GM18499 (cell line): Measurements from ENCODE around the gene FOXN1.
"Not testable (repeated sequence)": the region's sequence is repeated elsewhere in the genome, so short reads cannot be mapped to it uniquely, and the experiment has no call there.

Experiments
- ATAC-seq: cut with Tn5 transposase; IDR thresholded peaks from one replicate; pipeline ENCODE4 v1.9.1; 2021; ENCODE audit warnings: moderate number of reproducible peaks; ENCODE audit not compliant: insufficient read depth, unreplicated experiment

FOXN1 gene, protein sequence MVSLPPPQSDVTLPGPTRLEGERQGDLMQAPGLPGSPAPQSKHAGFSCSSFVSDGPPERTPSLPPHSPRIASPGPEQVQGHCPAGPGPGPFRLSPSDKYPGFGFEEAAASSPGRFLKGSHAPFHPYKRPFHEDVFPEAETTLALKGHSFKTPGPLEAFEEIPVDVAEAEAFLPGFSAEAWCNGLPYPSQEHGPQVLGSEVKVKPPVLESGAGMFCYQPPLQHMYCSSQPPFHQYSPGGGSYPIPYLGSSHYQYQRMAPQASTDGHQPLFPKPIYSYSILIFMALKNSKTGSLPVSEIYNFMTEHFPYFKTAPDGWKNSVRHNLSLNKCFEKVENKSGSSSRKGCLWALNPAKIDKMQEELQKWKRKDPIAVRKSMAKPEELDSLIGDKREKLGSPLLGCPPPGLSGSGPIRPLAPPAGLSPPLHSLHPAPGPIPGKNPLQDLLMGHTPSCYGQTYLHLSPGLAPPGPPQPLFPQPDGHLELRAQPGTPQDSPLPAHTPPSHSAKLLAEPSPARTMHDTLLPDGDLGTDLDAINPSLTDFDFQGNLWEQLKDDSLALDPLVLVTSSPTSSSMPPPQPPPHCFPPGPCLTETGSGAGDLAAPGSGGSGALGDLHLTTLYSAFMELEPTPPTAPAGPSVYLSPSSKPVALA

GRCh38 chr17:28505986-28506665, at the start of gene FOXN1:
Gene FOXN1 (plus strand): TSS chr17:28506348. CDS start chr17:28523970, 17,622 bp downstream.
- no peak for ATAC-seq

- no peak for ATAC-seq
These were observed 48.3 kb upstream of the FOXN1 start for GRCh38 chr17:28457890-28458289.

DNA sequence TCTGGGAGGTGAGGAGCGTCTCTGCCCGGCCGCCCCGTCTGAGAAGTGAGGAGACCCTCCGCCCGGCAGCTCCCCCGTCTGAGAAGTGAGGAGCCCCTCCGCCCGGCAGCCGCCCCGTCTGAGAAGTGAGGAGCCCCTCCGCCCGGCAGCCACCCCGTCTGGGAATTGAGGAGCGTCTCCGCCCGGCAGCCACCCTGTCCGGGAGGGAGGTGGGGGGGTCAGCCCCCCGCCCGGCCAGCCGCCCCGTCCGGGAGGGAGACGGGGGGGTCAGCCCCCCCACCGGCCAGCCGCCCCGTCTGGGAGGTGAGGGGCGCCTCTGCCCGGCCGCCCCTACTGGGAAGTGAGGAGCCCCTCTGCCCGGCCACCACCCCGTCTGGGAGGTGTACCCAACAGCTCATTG, 47.3 kb upstream of the FOXN1 start:
- ATAC-seq = not testable (repeated sequence)

GRCh38 chr17:28460901-28461300, 45.2 kb upstream of the FOXN1 start:
- ATAC-seq = no peak

- ATAC-seq = no peak
These were observed 40.1 kb upstream of the FOXN1 start for GRCh38 chr17:28466001-28466400.

GRCh38 chr17:28466521-28467048, 39.6 kb upstream of the FOXN1 start:
- no peak for ATAC-seq

- ATAC-seq = no peak
These were observed 38.6 kb upstream of the FOXN1 start for GRCh38 chr17:28467456-28468025.

DNA sequence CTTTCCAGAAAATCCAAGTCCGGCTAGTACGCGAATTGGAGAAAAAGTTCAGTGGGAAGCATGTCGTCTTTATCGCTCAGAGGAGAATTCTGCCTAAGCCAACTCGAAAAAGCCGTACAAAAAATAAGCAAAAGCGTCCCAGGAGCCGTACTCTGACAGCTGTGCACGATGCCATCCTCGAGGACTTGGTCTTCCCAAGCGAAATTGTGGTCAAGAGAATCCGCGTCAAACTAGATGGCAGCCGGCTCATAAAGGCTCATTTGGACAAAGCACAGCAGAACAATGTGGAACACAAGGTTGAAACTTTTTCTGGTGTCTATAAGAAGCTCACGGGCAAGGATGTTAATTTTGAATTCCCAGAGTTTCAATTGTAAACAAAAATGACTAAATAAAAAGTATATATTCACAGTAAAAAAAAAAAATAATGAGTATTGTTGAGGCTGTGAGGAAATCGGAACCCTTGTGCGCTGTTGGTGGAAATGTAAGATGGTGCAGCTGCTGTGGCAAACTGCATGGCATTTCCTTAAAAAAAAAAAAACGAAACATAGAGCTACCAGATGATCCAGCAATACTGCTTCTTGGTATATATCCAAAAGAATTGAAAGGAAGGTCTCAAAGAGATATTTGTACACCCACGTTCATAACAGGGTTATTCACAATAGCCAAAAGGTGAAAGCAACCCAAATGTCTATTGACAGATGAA, 38.0 kb upstream of the FOXN1 start:
- ATAC-seq = not testable (repeated sequence)

- peak; percentile 58 for ATAC-seq
These were observed 37.4 kb upstream of the FOXN1 start for GRCh38 chr17:28468781-28469180.

DNA sequence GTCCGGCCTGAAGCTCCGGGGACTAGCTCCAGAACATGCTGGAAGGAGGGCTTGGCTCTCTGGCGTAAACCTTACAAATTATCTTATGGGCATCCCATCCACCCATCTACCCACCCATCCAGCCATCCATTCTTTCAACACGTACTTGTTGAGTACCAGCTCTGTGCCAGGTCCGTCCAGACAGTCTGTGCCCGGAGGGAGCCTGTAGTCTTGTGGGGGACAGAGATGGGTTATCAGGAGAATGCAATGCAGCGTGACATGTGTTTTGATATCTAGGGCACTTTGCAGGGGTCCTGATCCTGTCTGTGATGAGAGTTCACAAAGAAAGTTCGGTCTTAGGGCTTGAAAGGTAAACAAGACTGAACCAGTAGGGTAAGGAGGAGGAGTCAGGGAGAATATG, 36.8 kb upstream of the FOXN1 start:
- ATAC-seq = no peak

GRCh38 chr17:28470266-28470913, 35.8 kb upstream of the FOXN1 start:
- no peak for ATAC-seq

- no peak for ATAC-seq
These were observed 35.2 kb upstream of the FOXN1 start for GRCh38 chr17:28470914-28471366.

DNA sequence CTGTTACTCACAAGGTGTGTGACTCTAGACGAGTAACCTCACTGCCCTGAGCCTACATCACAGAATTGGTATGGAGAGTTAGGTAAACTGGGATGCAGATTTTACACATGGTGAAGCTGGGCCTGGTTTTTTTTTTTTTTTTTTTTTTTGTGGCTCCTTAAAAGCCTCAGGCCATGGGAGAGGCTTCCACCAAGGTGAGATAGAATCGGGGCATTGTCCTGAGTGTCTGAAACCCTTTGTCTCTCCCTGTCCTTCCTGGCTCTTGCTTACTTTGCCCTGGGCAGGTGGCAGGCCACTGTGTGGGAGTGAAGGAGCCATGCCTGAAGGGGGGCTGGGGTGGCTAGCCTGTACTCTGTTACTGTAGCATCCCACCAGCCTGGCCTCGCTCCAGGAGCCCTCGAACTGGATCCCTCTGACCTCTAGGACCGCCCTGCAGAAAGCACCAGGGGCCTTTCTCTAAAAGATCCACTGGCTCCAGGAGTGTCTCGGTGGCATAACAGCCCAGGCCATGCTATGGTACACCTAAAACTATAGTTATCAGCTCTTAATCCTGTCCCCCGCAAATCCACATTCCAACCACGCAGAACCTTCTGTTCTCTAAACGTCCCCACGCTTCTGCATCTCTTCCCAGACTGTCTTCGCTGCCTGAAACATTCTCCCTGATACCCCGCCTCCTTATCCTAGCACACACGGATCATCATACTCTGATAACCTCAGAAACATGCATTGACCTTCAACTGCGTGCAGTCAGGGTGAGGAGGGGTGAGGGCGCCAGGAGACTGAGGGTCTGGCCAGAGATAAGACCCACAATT, 34.4 kb upstream of the FOXN1 start:
- no peak for ATAC-seq

GRCh38 chr17:28472871-28473497, 33.2 kb upstream of the FOXN1 start:
- no peak for ATAC-seq

GRCh38 chr17:28473542-28473941, 32.6 kb upstream of the FOXN1 start, which contains the start of gene SLC13A2:
Gene SLC13A2 (plus strand): TSS chr17:28473644. CDS start chr17:28473713, 69 bp downstream.
- no peak for ATAC-seq

DNA sequence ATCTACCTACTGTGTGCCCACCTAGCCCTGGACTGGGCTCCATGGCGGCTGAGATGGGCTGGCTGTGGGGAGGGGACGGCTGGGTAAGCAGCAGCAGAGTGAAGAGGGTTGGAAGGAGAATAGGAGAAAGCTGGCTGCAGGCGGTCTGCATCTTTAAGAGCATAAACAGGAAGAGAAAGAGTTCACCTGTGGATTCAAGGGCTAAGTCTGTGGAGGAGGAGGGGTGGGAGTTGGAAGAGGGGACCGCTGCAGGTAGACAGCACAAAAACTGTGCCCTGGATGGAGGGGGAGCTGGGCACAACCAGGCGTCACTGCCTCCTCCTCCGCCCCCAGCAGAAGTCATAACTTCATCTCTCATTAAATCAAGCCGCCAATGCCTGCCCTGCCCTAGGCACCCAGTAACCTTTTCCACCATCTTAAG, 32.0 kb upstream of the FOXN1 start:
- ATAC-seq = no peak

DNA sequence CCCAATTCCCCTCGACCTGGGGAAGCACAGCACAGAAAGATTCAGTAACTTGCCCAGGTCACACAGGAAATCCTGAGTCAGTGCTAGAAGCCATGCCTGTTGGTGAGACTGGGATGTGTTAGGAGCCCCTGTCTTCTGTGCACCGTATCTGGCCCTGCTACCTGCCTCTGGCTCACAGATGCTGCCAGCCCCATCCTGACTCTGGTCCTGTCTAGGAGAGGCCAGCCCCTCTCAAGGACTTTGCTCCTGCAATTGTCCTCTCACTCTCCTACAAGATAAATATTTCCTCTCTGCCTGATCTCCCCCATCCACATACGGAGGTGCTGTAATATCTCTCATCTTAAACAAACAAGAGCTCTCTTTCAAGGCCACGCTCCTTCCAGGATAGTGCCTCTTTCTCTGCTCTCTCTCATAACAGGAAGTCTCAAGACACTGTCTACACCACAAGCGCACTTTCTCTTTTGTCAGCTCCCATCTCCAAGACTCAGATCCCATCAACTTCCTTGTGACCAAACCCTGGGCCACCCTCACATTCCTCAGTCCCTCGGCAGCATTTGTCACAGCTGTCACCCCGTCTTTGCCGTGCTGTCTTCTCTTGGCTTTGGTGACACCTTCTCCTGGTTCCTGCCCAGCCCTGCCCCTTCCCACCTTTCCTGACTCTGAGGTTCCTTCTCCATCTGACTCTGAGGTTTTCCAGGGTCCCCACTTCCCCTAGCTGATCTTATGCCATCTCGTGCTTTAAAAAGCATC, 30.8 kb upstream of the FOXN1 start:
- no peak for ATAC-seq
